ENCODE data around the gene PIP5K1B.

DNA sequence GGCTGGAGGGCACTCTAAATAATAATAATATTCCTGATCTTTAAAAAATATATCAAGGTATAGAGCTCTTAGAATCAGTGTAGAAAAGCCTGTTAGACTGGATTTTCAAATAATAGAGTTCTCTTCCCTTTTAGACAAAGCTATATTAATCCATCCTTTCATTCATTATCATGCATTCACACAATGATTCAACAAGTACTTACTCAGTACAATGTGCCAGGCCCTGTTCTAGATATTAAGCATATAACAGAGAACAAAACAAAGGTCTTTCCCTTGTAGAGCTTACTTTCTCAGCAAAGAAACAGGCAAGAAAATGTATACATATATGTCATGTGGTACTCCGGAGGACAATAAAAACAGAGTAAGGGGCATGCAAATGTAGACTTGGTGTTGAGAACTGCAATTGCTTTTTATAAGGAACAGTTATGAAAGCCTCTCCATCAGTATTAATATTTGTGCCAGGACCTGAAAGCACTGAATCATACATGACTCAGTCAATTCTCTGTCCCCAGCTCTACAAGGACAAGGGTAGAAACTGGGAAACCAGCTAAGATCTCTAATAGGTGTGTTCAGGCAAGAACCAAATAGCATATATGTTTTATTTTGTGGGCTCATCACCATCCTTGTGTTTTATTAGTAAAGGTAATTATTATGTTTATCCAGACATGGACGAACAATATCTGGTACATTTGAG lies 72.2 kb downstream of the PIP5K1B start:
- TF ChIP-seq EZH2 (IDR thresholded peaks at IDR 0.05; ENCODE audit: borderline replicate concordance, low read length) = no peak
- TF ChIP-seq, protein P1, sequence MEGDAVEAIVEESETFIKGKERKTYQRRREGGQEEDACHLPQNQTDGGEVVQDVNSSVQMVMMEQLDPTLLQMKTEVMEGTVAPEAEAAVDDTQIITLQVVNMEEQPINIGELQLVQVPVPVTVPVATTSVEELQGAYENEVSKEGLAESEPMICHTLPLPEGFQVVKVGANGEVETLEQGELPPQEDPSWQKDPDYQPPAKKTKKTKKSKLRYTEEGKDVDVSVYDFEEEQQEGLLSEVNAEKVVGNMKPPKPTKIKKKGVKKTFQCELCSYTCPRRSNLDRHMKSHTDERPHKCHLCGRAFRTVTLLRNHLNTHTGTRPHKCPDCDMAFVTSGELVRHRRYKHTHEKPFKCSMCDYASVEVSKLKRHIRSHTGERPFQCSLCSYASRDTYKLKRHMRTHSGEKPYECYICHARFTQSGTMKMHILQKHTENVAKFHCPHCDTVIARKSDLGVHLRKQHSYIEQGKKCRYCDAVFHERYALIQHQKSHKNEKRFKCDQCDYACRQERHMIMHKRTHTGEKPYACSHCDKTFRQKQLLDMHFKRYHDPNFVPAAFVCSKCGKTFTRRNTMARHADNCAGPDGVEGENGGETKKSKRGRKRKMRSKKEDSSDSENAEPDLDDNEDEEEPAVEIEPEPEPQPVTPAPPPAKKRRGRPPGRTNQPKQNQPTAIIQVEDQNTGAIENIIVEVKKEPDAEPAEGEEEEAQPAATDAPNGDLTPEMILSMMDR (conservative IDR thresholded peaks at IDR 0.05 in 1 of 2, IDR thresholded peaks at IDR 0.05 in 1 of 2; ENCODE audit: extremely low read depth in 1 of 2, insufficient read depth in 1 of 2, low read depth in 1 of 2, low read length in 2 of 2) = no peak

All from mammary epithelial cell (primary cell).